ENCODE data around the gene GRAMD2B. TPM values are rescaled to one million over a fixed set of nuclear protein-coding genes. Genes with fewer than 3 reads are reported as not detected.

Gene GRAMD2B
- 23.6 and 25.3 TPM in 2 replicates for total RNA-seq

GRCh38 chr5:126422994-126423788, at the start of gene GRAMD2B:
GRAMD2B (plus strand) TSS chr5:126423409; CDS start chr5:126423607, 198 bp downstream.

Other genes starting within 250 kb of the GRAMD2B start
- gene ALDH7A1, start 171.8 kb downstream of the GRAMD2B start, total RNA-seq: 44.1 and 69.8 TPM in 2 replicates
- 51.3 and 71.7 TPM in 2 replicates for gene PHAX, start 177.5 kb downstream of the GRAMD2B start, total RNA-seq